Gastroesophageal sphincter (tissue), 3 donors: Measurements from ENCODE around the gene FAM24B.

Experiments used
- CTCF ChIP-seq, 4 experiments: fragments of 200-600 bp in 2 of 4; fragments of 450-650 bp in 2 of 4; sonication (generic) in 1 of 4; IDR thresholded peaks; one replicate each; pipeline ENCODE4 v1.5.1; 2017 to 2019; ENCODE audit warnings: antibody characterized with exemption in 4 of 4, mild to moderate bottlenecking in 2 of 4, moderate library complexity in 2 of 4
- POLR2AphosphoS5 ChIP-seq: sonication (generic); formaldehyde crosslinking; IDR thresholded peaks from one replicate; pipeline ENCODE4 v1.6.1; 2017; ENCODE audit warnings: antibody characterized with exemption

- TF ChIP-seq POLR2AphosphoS5: no peak
- no peak for TF ChIP-seq CTCF (IDR thresholded peaks at IDR 0.05)
Measured at GRCh38 chr10:122815458-122815857, 63.9 kb downstream of the FAM24B start.
